ENCODE data around the gene CUTC.

CUTC gene

DNA sequence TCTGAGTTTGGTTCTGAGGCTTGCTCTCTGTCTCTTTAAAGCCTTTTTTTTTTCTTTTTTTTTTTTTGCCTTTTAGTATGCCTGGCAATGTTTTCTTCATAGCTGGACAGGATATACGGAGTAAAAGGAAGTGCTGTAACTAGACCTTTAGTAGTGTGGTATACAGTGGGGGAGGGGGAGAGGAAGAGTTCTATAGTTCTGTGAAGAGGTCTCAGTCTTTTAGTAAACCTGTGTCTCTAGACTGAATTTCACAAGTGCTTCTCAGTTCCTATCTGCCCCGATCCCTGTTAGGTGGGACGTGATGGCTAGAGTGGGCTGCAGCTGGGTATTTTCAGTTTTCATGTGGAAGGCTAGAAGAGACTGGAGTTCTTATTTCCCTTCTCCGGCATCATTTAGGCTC lies 47.3 kb downstream of the CUTC start:
- Histone ChIP-seq H3F3A (ENCODE audit: insufficient read depth, low read length) (no peaks in the 10 kb centered on the region), H2AFZ (ENCODE audit: low read length) (no peak overlapping the region), H3K4me3 (ENCODE audit: low read length) (no peak overlapping the region)

DNA sequence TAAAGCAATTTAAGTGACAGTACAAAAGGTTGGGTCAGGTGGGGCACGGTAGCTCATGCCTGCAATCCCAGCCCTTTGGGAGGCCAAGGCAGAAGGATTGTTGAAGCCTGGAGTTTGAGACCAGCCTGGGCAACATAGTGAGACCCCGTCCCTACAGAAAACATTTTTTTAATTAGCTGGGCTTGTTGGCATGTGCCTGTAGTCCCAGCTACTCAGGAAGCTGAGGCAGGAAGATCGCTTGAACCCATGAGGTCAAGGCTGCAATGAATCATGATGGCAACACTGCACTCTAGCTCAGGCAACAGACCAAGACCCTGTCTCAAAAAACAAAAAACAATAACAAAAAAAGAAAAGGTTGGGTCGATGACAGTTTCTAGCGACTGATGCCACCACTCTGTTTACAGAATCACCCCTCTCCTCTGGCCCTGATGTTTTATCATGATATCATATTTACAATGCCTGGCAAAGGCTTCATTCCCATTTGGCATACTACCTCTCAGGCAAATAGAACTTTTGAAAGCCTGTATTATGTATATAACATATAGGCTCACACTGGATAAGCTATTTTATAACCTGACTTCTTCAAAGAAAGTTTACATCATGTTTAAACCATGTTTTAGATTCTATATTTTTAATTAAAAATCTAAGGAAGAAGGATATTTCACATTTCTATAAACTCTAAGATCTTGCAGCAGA lies 49.8 kb downstream of the CUTC start:
- Histone ChIP-seq H3K36me3 (replicated peaks; ENCODE audit: insufficient read depth, low read length) (no peaks in the 10 kb centered on the region), H3K4me2 (ENCODE audit: low read depth, low read length) (no peak overlapping the region), H3K27me3 (replicated peaks; ENCODE audit: insufficient read depth, low read length) (no peaks in the 10 kb centered on the region), H3K9me2 (replicated peaks; ENCODE audit: insufficient read depth, low read length) (no peaks in the 10 kb centered on the region), H3K27ac (ENCODE audit: low read length) (no peak overlapping the region), H3K4me3 (ENCODE audit: low read length) (no peak overlapping the region), H3K9ac (ENCODE audit: low read length) (no peak overlapping the region), H3K9me3 (replicated peaks; ENCODE audit: insufficient read depth, low read length) (no peaks in the 10 kb centered on the region), H3K4me1 (ENCODE audit: low read length) (no peaks in the 10 kb centered on the region), H4K20me1 (ENCODE audit: insufficient read depth, low read length) (no peaks in the 10 kb centered on the region), H2AFZ (ENCODE audit: low read length) (no peak overlapping the region), H3F3A (ENCODE audit: insufficient read depth, low read length) (no peaks in the 10 kb centered on the region), H3K79me2 (ENCODE audit: low read length) (no peaks in the 10 kb centered on the region)
- no peak for DNase-seq
- TF ChIP-seq EZH2phosphoT487 (IDR thresholded peaks at IDR 0.05; ENCODE audit: low read length), result no peak
- no peak for TF ChIP-seq EZH2 (optimal IDR thresholded peaks at IDR 0.05; ENCODE audit: low read depth, low read length)
- TF ChIP-seq, protein P1, sequence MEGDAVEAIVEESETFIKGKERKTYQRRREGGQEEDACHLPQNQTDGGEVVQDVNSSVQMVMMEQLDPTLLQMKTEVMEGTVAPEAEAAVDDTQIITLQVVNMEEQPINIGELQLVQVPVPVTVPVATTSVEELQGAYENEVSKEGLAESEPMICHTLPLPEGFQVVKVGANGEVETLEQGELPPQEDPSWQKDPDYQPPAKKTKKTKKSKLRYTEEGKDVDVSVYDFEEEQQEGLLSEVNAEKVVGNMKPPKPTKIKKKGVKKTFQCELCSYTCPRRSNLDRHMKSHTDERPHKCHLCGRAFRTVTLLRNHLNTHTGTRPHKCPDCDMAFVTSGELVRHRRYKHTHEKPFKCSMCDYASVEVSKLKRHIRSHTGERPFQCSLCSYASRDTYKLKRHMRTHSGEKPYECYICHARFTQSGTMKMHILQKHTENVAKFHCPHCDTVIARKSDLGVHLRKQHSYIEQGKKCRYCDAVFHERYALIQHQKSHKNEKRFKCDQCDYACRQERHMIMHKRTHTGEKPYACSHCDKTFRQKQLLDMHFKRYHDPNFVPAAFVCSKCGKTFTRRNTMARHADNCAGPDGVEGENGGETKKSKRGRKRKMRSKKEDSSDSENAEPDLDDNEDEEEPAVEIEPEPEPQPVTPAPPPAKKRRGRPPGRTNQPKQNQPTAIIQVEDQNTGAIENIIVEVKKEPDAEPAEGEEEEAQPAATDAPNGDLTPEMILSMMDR (IDR thresholded peaks at IDR 0.05; ENCODE audit: low read length), result no peak

More for the DNA sequence above, 47.3 kb downstream of the CUTC start:
- Histone ChIP-seq H4K20me1 (ENCODE audit: insufficient read depth, low read length) (no peaks in the 10 kb centered on the region), H3K4me1 (ENCODE audit: low read length) (no peaks in the 10 kb centered on the region), H3K36me3 (replicated peaks; ENCODE audit: insufficient read depth, low read length) (no peaks in the 10 kb centered on the region), H3K27me3 (replicated peaks; ENCODE audit: insufficient read depth, low read length) (no peaks in the 10 kb centered on the region), H3K9ac (ENCODE audit: low read length) (no peak overlapping the region), H3K79me2 (ENCODE audit: low read length) (no peaks in the 10 kb centered on the region), H3K4me2 (ENCODE audit: low read depth, low read length) (no peak overlapping the region), H3K9me2 (replicated peaks; ENCODE audit: insufficient read depth, low read length) (no peaks in the 10 kb centered on the region), H3K9me3 (replicated peaks; ENCODE audit: insufficient read depth, low read length) (no peaks in the 10 kb centered on the region), H3K27ac (ENCODE audit: low read length) (no peak overlapping the region)
- TF ChIP-seq, protein P1 (IDR thresholded peaks at IDR 0.05; ENCODE audit: low read length), result no peak
- TF ChIP-seq EZH2 (optimal IDR thresholded peaks at IDR 0.05; ENCODE audit: low read depth, low read length) (no peak), EZH2phosphoT487 (IDR thresholded peaks at IDR 0.05; ENCODE audit: low read length) (no peak)
- no peak for DNase-seq

DNA sequence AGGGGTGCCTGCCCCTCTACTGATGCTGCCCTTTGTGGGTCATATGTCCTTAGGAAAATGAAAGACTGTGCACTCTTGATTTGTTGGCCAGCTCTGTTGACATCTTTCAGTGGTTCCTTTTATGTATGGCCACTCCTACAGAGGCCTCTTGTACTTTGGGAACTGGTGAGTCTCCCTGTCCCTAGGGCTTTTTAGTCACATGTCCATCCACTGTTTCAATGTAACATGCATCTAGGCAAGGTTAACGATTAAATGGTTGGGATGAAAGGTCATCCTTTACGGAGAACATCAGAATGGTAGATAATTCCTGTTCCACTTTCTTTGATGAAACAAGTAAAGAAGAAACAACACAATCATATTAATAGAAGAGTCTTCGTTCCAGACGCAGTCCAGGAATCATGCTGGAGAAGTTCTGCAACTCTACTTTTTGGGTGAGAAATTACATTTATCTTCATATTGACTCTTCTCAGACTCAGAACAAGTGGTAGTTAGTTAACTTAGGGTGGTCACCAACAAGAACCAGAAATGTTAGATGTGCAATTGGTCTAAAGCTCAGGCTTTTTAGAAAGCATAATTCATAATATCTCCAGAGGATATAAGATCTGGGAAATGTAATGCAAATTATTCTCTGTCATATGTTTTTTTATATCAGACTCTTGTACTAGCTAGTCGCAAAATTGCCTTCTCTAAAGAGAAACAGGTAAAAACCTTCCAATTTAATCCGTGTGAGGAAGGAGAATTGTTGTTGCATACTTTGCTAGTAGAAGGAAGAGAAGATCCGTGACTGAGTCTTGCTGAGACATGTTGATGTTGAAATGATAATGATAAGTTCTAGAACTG lies 50.6 kb downstream of the CUTC start, which contains the start of gene ABCC2:
Gene ABCC2 (plus strand): TSS at position 194 of the 840 bp plus-strand sequence. CDS start 205 bp downstream, at position 399.
- Histone ChIP-seq H3K27me3 (replicated peaks; ENCODE audit: insufficient read depth, low read length) (no peaks in the 10 kb centered on the region), H3K4me2 (ENCODE audit: low read depth, low read length) (no peak within 1 kb of the TSS), H3K4me3 (ENCODE audit: low read length) (no peak within 1 kb of the TSS), H4K20me1 (ENCODE audit: insufficient read depth, low read length) (no peaks in the 10 kb centered on the region), H3K36me3 (replicated peaks; ENCODE audit: insufficient read depth, low read length) (no peaks in the 10 kb centered on the region), H2AFZ (ENCODE audit: low read length) (no peak within 1 kb of the TSS), H3K4me1 (ENCODE audit: low read length) (no peaks in the 10 kb centered on the region), H3K9me2 (replicated peaks; ENCODE audit: insufficient read depth, low read length) (no peaks in the 10 kb centered on the region), H3K27ac (ENCODE audit: low read length) (no peak within 1 kb of the TSS), H3K79me2 (ENCODE audit: low read length) (no peaks in the 10 kb centered on the region), H3F3A (ENCODE audit: insufficient read depth, low read length) (no peaks in the 10 kb centered on the region), H3K9ac (ENCODE audit: low read length) (no peak within 1 kb of the TSS), H3K9me3 (replicated peaks; ENCODE audit: insufficient read depth, low read length) (no peaks in the 10 kb centered on the region)
- TF ChIP-seq EZH2 (optimal IDR thresholded peaks at IDR 0.05; ENCODE audit: low read depth, low read length) (no peak), EZH2phosphoT487 (IDR thresholded peaks at IDR 0.05; ENCODE audit: low read length) (no peak)
- TF ChIP-seq, protein P1 (IDR thresholded peaks at IDR 0.05; ENCODE audit: low read length), result no peak
- no peak for DNase-seq

All from MM.1S (cell line).